ENCODE measurements around the gene GRK5.

DNA sequence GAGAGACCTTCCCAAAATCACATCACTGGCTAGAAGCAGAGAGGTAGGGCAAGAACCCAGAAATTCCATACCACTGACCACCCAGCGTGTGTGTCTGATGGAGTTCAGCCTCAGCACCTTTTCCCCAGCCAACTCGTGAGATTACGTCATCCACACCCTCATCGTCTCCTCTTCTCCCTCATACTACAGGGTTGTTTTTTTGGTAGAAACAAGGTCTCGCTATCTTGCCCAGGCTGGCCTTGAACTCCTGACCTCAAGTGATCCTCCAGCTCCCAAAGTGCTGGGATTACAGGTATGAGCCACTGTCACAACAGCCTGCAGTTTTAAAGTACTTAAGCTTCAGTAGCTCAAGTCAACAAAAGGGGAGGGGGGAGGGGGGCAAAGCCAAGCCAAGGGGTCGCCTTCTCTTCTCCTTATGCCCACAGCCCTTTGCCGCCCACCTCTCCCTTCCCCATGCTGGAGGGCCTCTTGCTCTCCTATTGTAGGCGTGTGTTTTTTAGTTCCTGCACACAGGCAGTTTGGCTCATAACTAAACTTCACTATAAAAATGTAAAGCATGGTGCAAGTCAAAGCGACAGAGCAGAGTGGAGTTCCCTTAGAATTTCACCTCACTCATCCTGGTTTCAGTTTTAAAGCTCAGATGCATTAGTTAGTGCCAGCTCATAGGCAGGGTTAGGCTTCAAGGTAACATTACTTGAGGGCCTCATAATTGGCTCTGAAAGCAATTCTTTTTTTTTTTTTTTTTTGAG, 23.5 kb upstream of the GRK5 start:
- TF ChIP-seq POLR2AphosphoS5 (IDR thresholded peaks at IDR 0.05; ENCODE audit: low read depth, low read length) (no peak), TAF1 (IDR thresholded peaks at IDR 0.05; ENCODE audit: borderline replicate concordance, low read depth, low read length) (no peak), POLR2A (IDR thresholded peaks at IDR 0.05; ENCODE audit: low read depth, low read length) (no peak)

Data from GM12892 (cell line).